Measurements from ENCODE around the gene LMNA.
"Not testable (repeated sequence)": the region's sequence is repeated elsewhere in the genome, so short reads cannot be mapped to it uniquely, and the experiment has no call there.

The LMNA gene

GRCh38 chr1:156114101-156114918 lies at the start of gene LMNA:
LMNA (plus strand) TSS chr1:156114711; CDS start chr1:156114919, 208 bp downstream.
- no peak for DNase-seq (ENCODE audit: low read depth)

- DNase-seq (ENCODE audit: low read depth): no peak
Measured at GRCh38 chr1:156065212-156065611, 49.3 kb upstream of the LMNA start.

GRCh38 chr1:156065871-156066270 lies 48.6 kb upstream of the LMNA start:
- DNase-seq (ENCODE audit: low read depth): no peak

- no peak for DNase-seq (ENCODE audit: low read depth)
Measured at GRCh38 chr1:156067262-156067661, 47.2 kb upstream of the LMNA start.

GRCh38 chr1:156069490-156070455 lies 44.7 kb upstream of the LMNA start:
- DNase-seq (ENCODE audit: low read depth): no peak

- no peak for DNase-seq (ENCODE audit: low read depth)
Measured at GRCh38 chr1:156070548-156070947, 44.0 kb upstream of the LMNA start.

- not testable (repeated sequence) for DNase-seq (ENCODE audit: low read depth)
Measured at GRCh38 chr1:156071332-156071816, 43.1 kb upstream of the LMNA start.

GRCh38 chr1:156072251-156072650 lies 42.3 kb upstream of the LMNA start:
- DNase-seq (ENCODE audit: low read depth): no peak

- DNase-seq (ENCODE audit: low read depth): no peak
Measured at GRCh38 chr1:156073110-156073687, 41.3 kb upstream of the LMNA start.

- DNase-seq (ENCODE audit: low read depth): no peak
Measured at GRCh38 chr1:156073740-156074139, 40.8 kb upstream of the LMNA start.

GRCh38 chr1:156074661-156075060 lies 39.9 kb upstream of the LMNA start:
- DNase-seq (ENCODE audit: low read depth): no peak

GRCh38 chr1:156075162-156075561 lies 39.3 kb upstream of the LMNA start:
- no peak for DNase-seq (ENCODE audit: low read depth)

GRCh38 chr1:156075775-156076204 lies 38.7 kb upstream of the LMNA start:
- DNase-seq (ENCODE audit: low read depth): no peak

GRCh38 chr1:156076609-156077429 lies 37.7 kb upstream of the LMNA start:
- DNase-seq (ENCODE audit: low read depth): no peak

GRCh38 chr1:156077430-156077760 lies 37.1 kb upstream of the LMNA start:
- no peak for DNase-seq (ENCODE audit: low read depth)

- no peak for DNase-seq (ENCODE audit: low read depth)
Measured at GRCh38 chr1:156078728-156079127, 35.8 kb upstream of the LMNA start.

- DNase-seq (ENCODE audit: low read depth): no peak
Measured at GRCh38 chr1:156079762-156080161, 34.7 kb upstream of the LMNA start.

GRCh38 chr1:156080241-156080862 lies 34.2 kb upstream of the LMNA start:
- DNase-seq (ENCODE audit: low read depth): no peak

GRCh38 chr1:156080863-156081179 lies 33.7 kb upstream of the LMNA start:
- DNase-seq (ENCODE audit: low read depth): no peak

- DNase-seq (ENCODE audit: low read depth): no peak
Measured at GRCh38 chr1:156081180-156081916, 33.2 kb upstream of the LMNA start.

- DNase-seq (ENCODE audit: low read depth): no peak
Measured at GRCh38 chr1:156081917-156082308, 32.6 kb upstream of the LMNA start.
